HepG2 (cell line): Measurements from ENCODE around the gene CLDND2. TPM values are rescaled to one million over a fixed set of nuclear protein-coding genes. Genes with fewer than 3 reads are reported as not detected.
A peak's percentile ranks its signal among the peaks of the same experiment; 100 is the strongest.

Source experiments
- AKAP8 ChIP-seq: sonication (generic); formaldehyde crosslinking; IDR thresholded peaks from 2 replicates; pipeline ENCODE4 v1.5.1; 2020; ENCODE audit warnings: mild to moderate bottlenecking, missing genetic modification reagents
- ATF7 ChIP-seq, 2 experiments: fragments of 450-650 bp in 1 of 2; sonication (generic) in 1 of 2; formaldehyde crosslinking in 1 of 2; IDR thresholded peaks; 2 replicates each; pipeline versions ENCODE4 v1.4.0 to v1.6.1; 2016 to 2020; ENCODE audit warnings: antibody characterized with exemption in 1 of 2, mild to moderate bottlenecking in 1 of 2, missing genetic modification reagents in 1 of 2
- CAMTA2 ChIP-seq: sonication (generic); formaldehyde crosslinking; IDR thresholded peaks from 2 replicates; pipeline ENCODE4 v1.4.0; 2020; ENCODE audit warnings: mild to moderate bottlenecking, missing genetic modification reagents, borderline replicate concordance
- EEA1 ChIP-seq: sonication (generic); formaldehyde crosslinking; IDR thresholded peaks from 2 replicates; pipeline ENCODE4 v1.5.1; 2020; ENCODE audit warnings: mild to moderate bottlenecking, missing genetic modification reagents, borderline replicate concordance
- ETS1 ChIP-seq: sonication (generic); formaldehyde crosslinking; IDR thresholded peaks from 2 replicates; pipeline ENCODE4 v1.4.0; 2020; ENCODE audit warnings: missing genetic modification reagents
- HOXA5 ChIP-seq: sonication (generic); formaldehyde crosslinking; IDR thresholded peaks from 2 replicates; pipeline ENCODE4 v1.4.0; 2020; ENCODE audit warnings: missing genetic modification reagents
- HOXA7 ChIP-seq: sonication (generic); formaldehyde crosslinking; IDR thresholded peaks from 2 replicates; pipeline ENCODE4 v1.8.1; 2022; ENCODE audit warnings: mild to moderate bottlenecking, missing genetic modification reagents, moderate library complexity
- MED8 ChIP-seq: sonication (generic); formaldehyde crosslinking; IDR thresholded peaks from 2 replicates; pipeline ENCODE4 v1.8.1; 2023; ENCODE audit warnings: mild to moderate bottlenecking, missing genetic modification reagents; ENCODE audit not compliant: insufficient replicate concordance
- MXI1 ChIP-seq: IDR thresholded peaks from 3 replicates; pipeline ENCODE4 v1.6.1; 2012; ENCODE audit warnings: low read depth, low read length, inconsistent platforms, borderline replicate concordance
- REST ChIP-seq, 2 experiments: IDR thresholded peaks; 2 replicates each; pipeline ENCODE4 v1.6.1; 2011 to 2012; ENCODE audit warnings: low read length in 2 of 2, borderline replicate concordance in 1 of 2, low read depth in 1 of 2, mild to moderate bottlenecking in 1 of 2, moderate library complexity in 1 of 2
- SIX4 ChIP-seq: sonication (generic); formaldehyde crosslinking; IDR thresholded peaks from 2 replicates; pipeline ENCODE4 v1.4.0; 2020; ENCODE audit warnings: missing genetic modification reagents
- TAF15 ChIP-seq: fragments of 200-400 bp; formaldehyde crosslinking; IDR thresholded peaks from one replicate; pipeline ENCODE4 v1.6.1; 2018; ENCODE audit warnings: mild to moderate bottlenecking, low read depth, low read length; ENCODE audit not compliant: poor library complexity, severe bottlenecking
- TOPORS ChIP-seq: sonication (generic); formaldehyde crosslinking; IDR thresholded peaks from 2 replicates; pipeline ENCODE4 v1.8.0; 2023; ENCODE audit warnings: mild to moderate bottlenecking, missing genetic modification reagents
- ZBTB38 ChIP-seq: sonication (generic); formaldehyde crosslinking; IDR thresholded peaks from 2 replicates; pipeline ENCODE4 v1.5.1; 2020; ENCODE audit warnings: mild to moderate bottlenecking, missing genetic modification reagents
- ZHX2 ChIP-seq, 2 experiments: sonication (generic) in 1 of 2; formaldehyde crosslinking in 1 of 2; IDR thresholded peaks; 2 replicates each; pipeline versions ENCODE4 v1.6.1 to v1.9.0; 2014 to 2022; ENCODE audit warnings: antibody characterized with exemption in 1 of 2, borderline replicate concordance in 1 of 2, inconsistent platforms in 1 of 2, low read depth in 1 of 2, missing genetic modification reagents in 1 of 2
- ZNF232 ChIP-seq: sonication (generic); formaldehyde crosslinking; IDR thresholded peaks from 2 replicates; pipeline ENCODE4 v1.4.0; 2020; ENCODE audit warnings: missing genetic modification reagents, borderline replicate concordance
- ZSCAN30 ChIP-seq: sonication (generic); formaldehyde crosslinking; IDR thresholded peaks from 2 replicates; pipeline ENCODE4 v1.5.0; 2020; ENCODE audit warnings: mild to moderate bottlenecking, missing genetic modification reagents
- polyA plus RNA-seq, 8 experiments: library from polyadenylated mRNA; depleted of rRNA in 3 of 8; stranded (reverse) in 7 of 8; unstranded in 1 of 8; fragments of >200 nt; fragmentation: Illumina TruSeq in 4 of 8; extraction: Trizol in 4 of 8; gene quantifications; 2 replicates each; pipeline versions ENCODE4 v1.2.1 to v1.2.3, GENCODE V29; 2011 to 2016; ENCODE audit warnings: low read depth in 4 of 8, missing spikeins in 1 of 8, mixed read lengths in 1 of 8; ENCODE audit not compliant: insufficient read depth in 1 of 8
- total RNA-seq, 5 experiments: library from RNA; depleted of rRNA; stranded (reverse); fragments of >200 nt; fragmentation: Illumina TruSeq; extraction: Trizol; gene quantifications; 2 replicates each; pipeline ENCODE4 v1.2.3, GENCODE V29; 2016; ENCODE audit warnings: low read depth in 1 of 5

The CLDND2 gene
- total and polyA plus RNA-seq, 2 of the 13 experiments (the other 11 are each of a cell fraction or from before 2014, with no cell fraction given) = 0.84 to 1.8 TPM

- TF ChIP-seq REST (IDR thresholded peaks at IDR 0.05; ENCODE audit: borderline replicate concordance in 1 of 2, low read depth in 1 of 2, low read length in 2 of 2) (0 out of 4 replicates have a peak, but pooled peaks of 1 of the 2 experiments have one; percentile 25), ZNF232 (no peak), ETS1 (CRISPR knock-in tag) (no peak), HOXA5 (CRISPR knock-in tag) (no peak), MED8 (CRISPR knock-in tag) (no peak), TOPORS (CRISPR knock-in tag) (no peak), CAMTA2 (CRISPR knock-in tag) (no peak), ZBTB38 (CRISPR knock-in tag) (peak; percentile 57; the same call in 1 of the 2 replicates), SIX4 (peak; percentile 92), ATF7 (IDR thresholded peaks at IDR 0.05) (no peak), ATF7 (CRISPR knock-in tag; IDR thresholded peaks at IDR 0.05) (no peak), ZHX2 (IDR thresholded peaks at IDR 0.05; ENCODE audit: low read depth) (no peak), ZHX2 (CRISPR knock-in tag; IDR thresholded peaks at IDR 0.05; ENCODE audit: borderline replicate concordance) (no peak), AKAP8 (no peak), EEA1 (CRISPR knock-in tag) (no peak), TAF15 (no peak), ZSCAN30 (CRISPR knock-in tag) (no peak), HOXA7 (CRISPR knock-in tag) (no peak), MXI1 (no peak)
Observed at GRCh38 chr19:51356159-51356801, 12.5 kb downstream of the CLDND2 start (continued).
